Panc1 (cell line): ENCODE data around the gene BCAS3. TPM values are rescaled to one million over a fixed set of nuclear protein-coding genes. Genes with fewer than 3 reads are reported as not detected.

Experiments used
- ATAC-seq: fragments of 200-7000 bp; cut with Tn5 transposase; 2 replicates; pipeline ENCODE4 v1.9.1; 2020; ENCODE audit warnings: mild to moderate bottlenecking, moderate library complexity
- BruUV-seq: library from RNA; stranded (reverse); fragments of 400-500 nt; replicated peaks from 2 replicates; lab custom pipeline; 2021; lab: Mats Ljungman, UMichigan
- CTCF ChIA-PET: fragments of 300-600 bp; sonication (Branson Sonifier 250); formaldehyde crosslinking; loops from one replicate; lab custom pipeline; 2022; ENCODE audit warnings: antibody characterized with exemption; lab: Charles Lee
- POLR2A ChIA-PET: fragments of 300-600 bp; sonication (Branson Sonifier 250); formaldehyde crosslinking; loops from one replicate; lab custom pipeline; 2022; ENCODE audit warnings: antibody characterized with exemption; lab: Charles Lee
- DNase-seq: peaks from one replicate; pipeline ENCODE4 v3.0.0-alpha.2; 2010; ENCODE audit warnings: low read depth, low spot score
- H3K27ac ChIP-seq: 2 replicates; pipeline ENCODE4 v1.5.1; 2011; ENCODE audit warnings: mild to moderate bottlenecking, low read length, inconsistent platforms
- H3K27me3 ChIP-seq: fragments of 200-500 bp; sonication (Bioruptor generic); 2 replicates; pipeline ENCODE4 v1.6.0; 2014; ENCODE audit warnings: low read length, inconsistent platforms; ENCODE audit not compliant: control insufficient read depth, insufficient read depth
- H3K36me3 ChIP-seq: fragments of 200-500 bp; sonication (Bioruptor generic); 2 replicates; pipeline ENCODE4 v1.5.1; 2014; ENCODE audit warnings: inconsistent platforms, mild to moderate bottlenecking, low read length, moderate library complexity; ENCODE audit not compliant: control insufficient read depth, insufficient read depth
- H3K4me1 ChIP-seq: 2 replicates; pipeline ENCODE4 v1.5.1; 2011; ENCODE audit warnings: inconsistent platforms, mild to moderate bottlenecking, low read length, moderate library complexity; ENCODE audit not compliant: control insufficient read depth, insufficient read depth
- H3K4me3 ChIP-seq, 2 experiments: 2 replicates each; pipeline ENCODE4 v1.5.1; 2011 to 2012; ENCODE audit warnings: low read depth in 2 of 2, low read length in 2 of 2, mild to moderate bottlenecking in 2 of 2, inconsistent platforms in 1 of 2, moderate library complexity in 1 of 2
- H3K9me3 ChIP-seq: fragments of 200-500 bp; sonication (Bioruptor generic); 2 replicates; pipeline ENCODE4 v1.5.1; 2014; ENCODE audit warnings: low read depth, mild to moderate bottlenecking, inconsistent platforms, low read length, moderate library complexity; ENCODE audit not compliant: control insufficient read depth, insufficient read depth
- POLR2AphosphoS5 ChIP-seq: IDR thresholded peaks from 2 replicates; pipeline ENCODE4 v1.6.1; 2012; ENCODE audit warnings: mild to moderate bottlenecking, low read depth, low read length, moderate library complexity
- SIN3A ChIP-seq: IDR thresholded peaks from 2 replicates; pipeline ENCODE4 v1.6.1; 2012; ENCODE audit warnings: low read depth, mild to moderate bottlenecking, low read length, moderate library complexity, borderline replicate concordance; ENCODE audit not compliant: insufficient read depth
- TCF7L2 ChIP-seq: IDR thresholded peaks from 2 replicates; pipeline ENCODE4 v1.6.1; 2011; ENCODE audit warnings: mild to moderate bottlenecking, low read depth, low read length, inconsistent platforms
- in situ Hi-C: cut with HindIII; loops from 2 replicates; pipeline ENCODE4 v1.10.0; 2016; ENCODE audit warnings: low sequenced_read_pairs, low pct_unique_long_range_greater_than_20kb
- intact Hi-C: fragments of 100-400 bp; cut with micrococcal nuclease; formaldehyde crosslinking; loops from one replicate; pipeline ENCODE4 v1.10.0; 2022; ENCODE audit not compliant: unreplicated experiment
- total RNA-seq: library from RNA; stranded (reverse); gene quantifications from one replicate; pipeline ENCODE4 v1.2.1, GENCODE V29; 2021; ENCODE audit not compliant: unreplicated experiment
- TF ChIP-seq, protein P1 (sequence below): fragments of 450-650 bp; IDR thresholded peaks from 2 replicates; pipeline ENCODE4 v1.5.1; 2017; ENCODE audit warnings: mild to moderate bottlenecking
- TF ChIP-seq, protein P2 (sequence below), 2 experiments: IDR thresholded peaks; 2 replicates each; pipeline ENCODE4 v1.6.1; 2011 to 2012; ENCODE audit warnings: low read depth in 2 of 2, control low read depth in 1 of 2, low read length in 1 of 2, mild to moderate bottlenecking in 1 of 2, moderate library complexity in 1 of 2; ENCODE audit not compliant: insufficient read depth in 1 of 2

The BCAS3 gene
- total RNA-seq, 1 experiment from 2014 or later, result 9.3 TPM

DNA sequence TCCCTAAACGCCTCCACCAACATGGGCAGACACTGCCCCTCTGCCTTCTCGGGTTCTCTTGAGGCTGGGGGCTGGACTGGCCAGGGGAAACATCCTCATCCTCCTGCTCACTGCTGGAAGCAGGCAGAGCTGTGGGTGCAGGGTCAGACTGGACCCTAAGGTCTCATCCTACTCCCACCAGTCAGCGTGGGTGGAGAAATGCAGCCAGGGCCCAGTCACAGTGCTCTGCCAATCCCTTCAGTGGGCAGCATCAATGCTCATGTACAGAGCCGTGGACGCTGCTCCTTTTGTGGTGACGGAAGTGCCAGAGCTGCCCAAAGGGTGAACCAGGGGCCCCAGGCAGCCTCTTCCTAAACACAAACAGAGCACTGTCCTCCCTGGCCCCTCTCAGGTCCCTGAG lies 708.6 kb downstream of the BCAS3 start:
- CTCF ChIA-PET, result interaction anchor here (0.7 kb wide), 1 partner anchor 484 kb away, joined by 7 read pairs; no protein-coding TSS in a partner anchor
- Histone ChIP-seq H3K4me1 (peaks cover 29% of the 10 kb centered on the region), H3K36me3 (no peaks in the 10 kb centered on the region), H3K27me3 (no peaks in the 10 kb centered on the region), H3K9me3 (no peaks in the 10 kb centered on the region), H3K4me3 (no peak overlapping the region), H3K27ac (peak overlapping the region; percentile 48; the same call in 1 of the 2 replicates)
- TF ChIP-seq, protein P1, sequence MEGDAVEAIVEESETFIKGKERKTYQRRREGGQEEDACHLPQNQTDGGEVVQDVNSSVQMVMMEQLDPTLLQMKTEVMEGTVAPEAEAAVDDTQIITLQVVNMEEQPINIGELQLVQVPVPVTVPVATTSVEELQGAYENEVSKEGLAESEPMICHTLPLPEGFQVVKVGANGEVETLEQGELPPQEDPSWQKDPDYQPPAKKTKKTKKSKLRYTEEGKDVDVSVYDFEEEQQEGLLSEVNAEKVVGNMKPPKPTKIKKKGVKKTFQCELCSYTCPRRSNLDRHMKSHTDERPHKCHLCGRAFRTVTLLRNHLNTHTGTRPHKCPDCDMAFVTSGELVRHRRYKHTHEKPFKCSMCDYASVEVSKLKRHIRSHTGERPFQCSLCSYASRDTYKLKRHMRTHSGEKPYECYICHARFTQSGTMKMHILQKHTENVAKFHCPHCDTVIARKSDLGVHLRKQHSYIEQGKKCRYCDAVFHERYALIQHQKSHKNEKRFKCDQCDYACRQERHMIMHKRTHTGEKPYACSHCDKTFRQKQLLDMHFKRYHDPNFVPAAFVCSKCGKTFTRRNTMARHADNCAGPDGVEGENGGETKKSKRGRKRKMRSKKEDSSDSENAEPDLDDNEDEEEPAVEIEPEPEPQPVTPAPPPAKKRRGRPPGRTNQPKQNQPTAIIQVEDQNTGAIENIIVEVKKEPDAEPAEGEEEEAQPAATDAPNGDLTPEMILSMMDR, result no peak
- TF ChIP-seq, protein P2, sequence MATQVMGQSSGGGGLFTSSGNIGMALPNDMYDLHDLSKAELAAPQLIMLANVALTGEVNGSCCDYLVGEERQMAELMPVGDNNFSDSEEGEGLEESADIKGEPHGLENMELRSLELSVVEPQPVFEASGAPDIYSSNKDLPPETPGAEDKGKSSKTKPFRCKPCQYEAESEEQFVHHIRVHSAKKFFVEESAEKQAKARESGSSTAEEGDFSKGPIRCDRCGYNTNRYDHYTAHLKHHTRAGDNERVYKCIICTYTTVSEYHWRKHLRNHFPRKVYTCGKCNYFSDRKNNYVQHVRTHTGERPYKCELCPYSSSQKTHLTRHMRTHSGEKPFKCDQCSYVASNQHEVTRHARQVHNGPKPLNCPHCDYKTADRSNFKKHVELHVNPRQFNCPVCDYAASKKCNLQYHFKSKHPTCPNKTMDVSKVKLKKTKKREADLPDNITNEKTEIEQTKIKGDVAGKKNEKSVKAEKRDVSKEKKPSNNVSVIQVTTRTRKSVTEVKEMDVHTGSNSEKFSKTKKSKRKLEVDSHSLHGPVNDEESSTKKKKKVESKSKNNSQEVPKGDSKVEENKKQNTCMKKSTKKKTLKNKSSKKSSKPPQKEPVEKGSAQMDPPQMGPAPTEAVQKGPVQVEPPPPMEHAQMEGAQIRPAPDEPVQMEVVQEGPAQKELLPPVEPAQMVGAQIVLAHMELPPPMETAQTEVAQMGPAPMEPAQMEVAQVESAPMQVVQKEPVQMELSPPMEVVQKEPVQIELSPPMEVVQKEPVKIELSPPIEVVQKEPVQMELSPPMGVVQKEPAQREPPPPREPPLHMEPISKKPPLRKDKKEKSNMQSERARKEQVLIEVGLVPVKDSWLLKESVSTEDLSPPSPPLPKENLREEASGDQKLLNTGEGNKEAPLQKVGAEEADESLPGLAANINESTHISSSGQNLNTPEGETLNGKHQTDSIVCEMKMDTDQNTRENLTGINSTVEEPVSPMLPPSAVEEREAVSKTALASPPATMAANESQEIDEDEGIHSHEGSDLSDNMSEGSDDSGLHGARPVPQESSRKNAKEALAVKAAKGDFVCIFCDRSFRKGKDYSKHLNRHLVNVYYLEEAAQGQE (IDR thresholded peaks at IDR 0.05; ENCODE audit: insufficient read depth in 1 of 2, low read depth in 2 of 2, low read length in 1 of 2), result no peak
- TF ChIP-seq SIN3A (no peak), TCF7L2 (no peak), POLR2AphosphoS5 (no peak)
- POLR2A ChIA-PET, result no interaction called here
- intact Hi-C loops (no loop called here), in situ Hi-C loops (no loop called here)
- no TSS peak for BruUV-seq
- ATAC-seq, result no peak
- DNase-seq, result no peak

- no peaks in the 10 kb centered on the region for H3K9me3 ChIP-seq
- POLR2A ChIA-PET, result interaction anchor here (0.6 to 0.7 kb wide), 2 partner anchors 63 to 238 kb away, joined by 3 to 15 read pairs; no protein-coding TSS in a partner anchor
Observed at GRCh38 chr17:61387011-61387410, 709.4 kb downstream of the BCAS3 start.

More at GRCh38 chr17:61387011-61387410, 709.4 kb downstream of the BCAS3 start:
- Histone ChIP-seq H3K4me1 (peaks cover 29% of the 10 kb centered on the region), H3K27ac (no peak overlapping the region; the same call in 1 of the 2 replicates), H3K4me3 (no peak overlapping the region), H3K36me3 (no peaks in the 10 kb centered on the region), H3K27me3 (no peaks in the 10 kb centered on the region)
- CTCF ChIA-PET, result interaction anchor here (0.7 kb wide), 1 partner anchor 21 kb away, joined by 5 read pairs; no protein-coding TSS in a partner anchor
- in situ Hi-C loops, result no loop called here
- no peak for TF ChIP-seq SIN3A
- TF ChIP-seq POLR2AphosphoS5, result no peak
- TF ChIP-seq, protein P1, result no peak
- TF ChIP-seq, protein P2 (IDR thresholded peaks at IDR 0.05; ENCODE audit: insufficient read depth in 1 of 2, low read depth in 2 of 2, low read length in 1 of 2), result no peak
- TF ChIP-seq TCF7L2, result no peak
- BruUV-seq, result no TSS peak
- DNase-seq (no peak), ATAC-seq (no peak)
- intact Hi-C loops, result no loop called here
